ENCODE measurements around the gene IMPDH1.

Gene IMPDH1

GRCh38 chr7:128453836-128454804 is 44.3 kb upstream of the IMPDH1 start:
- TF ChIP-seq CTCF (IDR thresholded peaks at IDR 0.05; ENCODE audit: low read depth, low read length) = no peak
- peak; percentile 56 for DNase-seq (ENCODE audit: extremely low read depth, low read depth)

GRCh38 chr7:128452552-128452951 is 42.8 kb upstream of the IMPDH1 start:
- TF ChIP-seq CTCF (IDR thresholded peaks at IDR 0.05; ENCODE audit: low read depth, low read length) = no peak
- no peak for DNase-seq (ENCODE audit: extremely low read depth, low read depth)

GRCh38 chr7:128450913-128451312 is 41.1 kb upstream of the IMPDH1 start:
- TF ChIP-seq CTCF (IDR thresholded peaks at IDR 0.05; ENCODE audit: low read depth, low read length) = no peak
- no peak for DNase-seq (ENCODE audit: extremely low read depth, low read depth)

- no peak for TF ChIP-seq CTCF (IDR thresholded peaks at IDR 0.05; ENCODE audit: low read depth, low read length)
- DNase-seq (ENCODE audit: extremely low read depth, low read depth) = no peak
These were observed 40.6 kb upstream of the IMPDH1 start for GRCh38 chr7:128450409-128450808.

- no peak for TF ChIP-seq CTCF (IDR thresholded peaks at IDR 0.05; ENCODE audit: low read depth, low read length)
- DNase-seq (ENCODE audit: extremely low read depth, low read depth) = no peak
These were observed 39.0 kb upstream of the IMPDH1 start for GRCh38 chr7:128448751-128449302.

GRCh38 chr7:128447941-128448564 is 38.3 kb upstream of the IMPDH1 start:
- DNase-seq (ENCODE audit: extremely low read depth, low read depth) = no peak
- TF ChIP-seq CTCF (IDR thresholded peaks at IDR 0.05; ENCODE audit: low read depth, low read length) = no peak

- no peak for DNase-seq (ENCODE audit: extremely low read depth, low read depth)
- no peak for TF ChIP-seq CTCF (IDR thresholded peaks at IDR 0.05; ENCODE audit: low read depth, low read length)
These were observed 36.5 kb upstream of the IMPDH1 start for GRCh38 chr7:128446306-128446705.
